Lower lobe of right lung (tissue), 2 donors: ENCODE results near the gene ENTPD2. TPM values are rescaled to one million over a fixed set of nuclear protein-coding genes. Genes with fewer than 3 reads are reported as not detected.
A peak's percentile ranks its signal among the peaks of the same experiment; 100 is the strongest.

ENCODE experiments used
- ATAC-seq, 2 donors: fragments of 200-7000 bp; cut with Tn5 transposase; one replicate each; pipeline ENCODE4 v1.9.1; 2020 to 2022; ENCODE audit warnings: mild to moderate bottlenecking in 2 of 2, moderate library complexity in 2 of 2
- DNase-seq: peaks from one replicate; pipeline ENCODE4 v3.0.0-alpha.2; 2020
- H3K27ac ChIP-seq: fragments of 200-600 bp; one replicate; pipeline ENCODE4 v1.8.0; 2022
- H3K27me3 ChIP-seq: fragments of 200-600 bp; one replicate; pipeline ENCODE4 v1.8.0; 2022; ENCODE audit warnings: low read depth
- H3K36me3 ChIP-seq: fragments of 200-600 bp; one replicate; pipeline ENCODE4 v1.8.0; 2022; ENCODE audit warnings: mild to moderate bottlenecking
- H3K4me1 ChIP-seq: fragments of 200-600 bp; one replicate; pipeline ENCODE4 v1.8.0; 2022
- H3K4me3 ChIP-seq: fragments of 200-600 bp; one replicate; pipeline ENCODE4 v1.8.0; 2022; ENCODE audit warnings: mild to moderate bottlenecking
- H3K9me3 ChIP-seq: fragments of 200-600 bp; one replicate; pipeline ENCODE4 v1.8.0; 2022
- intact Hi-C: fragments of 100-400 bp; cut with DNase I; formaldehyde crosslinking; loops from one replicate; pipeline ENCODE4 v1.11.0; 2022
- total RNA-seq: library from RNA; stranded (reverse); fragmentation: NEBNext Ultra II Directional; extraction: Animal tissue kit (Norgen Biotek cat#: 25700); gene quantifications from one replicate; pipeline ENCODE4 v1.2.1, GENCODE V29; 2021
- TF ChIP-seq, protein P1 (sequence below): fragments of 200-600 bp; IDR thresholded peaks from one replicate; pipeline ENCODE4 v1.8.0; 2022; ENCODE audit warnings: antibody characterized with exemption, mild to moderate bottlenecking
- donor health status: DM: no; HTN: yes; CAD: no; lungs with severe emphysema.

The ENTPD2 gene
- total RNA-seq, 1 donor from 2014 or later: 0.62 TPM

DNA sequence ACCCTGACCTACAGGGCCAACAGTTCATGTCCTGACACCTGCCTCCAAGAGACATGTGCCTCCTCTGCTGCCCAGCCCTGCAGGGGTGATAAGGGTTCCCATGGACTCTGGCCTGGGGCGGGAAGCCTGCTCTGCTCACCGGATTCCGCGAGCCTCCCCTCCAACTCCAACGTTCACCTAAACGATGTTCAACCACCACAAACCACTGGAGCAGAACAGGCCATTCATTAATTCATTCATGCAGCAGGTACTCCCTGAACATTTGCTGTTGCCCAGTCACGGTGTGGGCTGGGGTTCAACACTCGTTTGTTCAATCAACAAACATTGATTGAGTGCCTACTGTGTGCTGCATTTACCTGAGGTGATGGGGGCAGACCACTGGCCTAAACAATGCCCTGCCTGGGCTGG is 20.1 kb upstream of the ENTPD2 start:
- H3K27me3 ChIP-seq: peaks cover 8% of the 10 kb centered on the region
- H3K36me3 ChIP-seq: peaks cover 6% of the 10 kb centered on the region
- no peak overlapping the region for H3K27ac ChIP-seq
- TF ChIP-seq, protein P1, sequence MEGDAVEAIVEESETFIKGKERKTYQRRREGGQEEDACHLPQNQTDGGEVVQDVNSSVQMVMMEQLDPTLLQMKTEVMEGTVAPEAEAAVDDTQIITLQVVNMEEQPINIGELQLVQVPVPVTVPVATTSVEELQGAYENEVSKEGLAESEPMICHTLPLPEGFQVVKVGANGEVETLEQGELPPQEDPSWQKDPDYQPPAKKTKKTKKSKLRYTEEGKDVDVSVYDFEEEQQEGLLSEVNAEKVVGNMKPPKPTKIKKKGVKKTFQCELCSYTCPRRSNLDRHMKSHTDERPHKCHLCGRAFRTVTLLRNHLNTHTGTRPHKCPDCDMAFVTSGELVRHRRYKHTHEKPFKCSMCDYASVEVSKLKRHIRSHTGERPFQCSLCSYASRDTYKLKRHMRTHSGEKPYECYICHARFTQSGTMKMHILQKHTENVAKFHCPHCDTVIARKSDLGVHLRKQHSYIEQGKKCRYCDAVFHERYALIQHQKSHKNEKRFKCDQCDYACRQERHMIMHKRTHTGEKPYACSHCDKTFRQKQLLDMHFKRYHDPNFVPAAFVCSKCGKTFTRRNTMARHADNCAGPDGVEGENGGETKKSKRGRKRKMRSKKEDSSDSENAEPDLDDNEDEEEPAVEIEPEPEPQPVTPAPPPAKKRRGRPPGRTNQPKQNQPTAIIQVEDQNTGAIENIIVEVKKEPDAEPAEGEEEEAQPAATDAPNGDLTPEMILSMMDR: no peak
- no peak overlapping the region for H3K4me3 ChIP-seq
- peaks cover 27% of the 10 kb centered on the region for H3K4me1 ChIP-seq
- intact Hi-C loops: no loop called here
- no peak for DNase-seq
- ATAC-seq: no peak
- H3K9me3 ChIP-seq: no peaks in the 10 kb centered on the region

- Histone ChIP-seq H3K4me1 (peaks cover 12% of the 10 kb centered on the region), H3K27ac (peak overlapping the region; percentile 69), H3K36me3 (no peaks in the 10 kb centered on the region)
Measured at GRCh38 chr9:137071282-137071681, 17.4 kb upstream of the ENTPD2 start.

GRCh38 chr9:137070906-137071275 is 17.0 kb upstream of the ENTPD2 start:
- peak overlapping the region; percentile 49 for H3K4me3 ChIP-seq
- intact Hi-C loops: no loop called here
- no peak for DNase-seq
- H3K27me3 ChIP-seq: peaks cover 14% of the 10 kb centered on the region
- peak overlapping the region; percentile 69 for H3K27ac ChIP-seq
- H3K9me3 ChIP-seq: no peaks in the 10 kb centered on the region
- H3K36me3 ChIP-seq: no peaks in the 10 kb centered on the region
- TF ChIP-seq, protein P1: no peak
- H3K4me1 ChIP-seq: peaks cover 12% of the 10 kb centered on the region
- ATAC-seq: peak; percentile 29 to 39

More at GRCh38 chr9:137071282-137071681, 17.4 kb upstream of the ENTPD2 start:
- Histone ChIP-seq H3K4me3 (peak overlapping the region; percentile 49), H3K9me3 (no peaks in the 10 kb centered on the region), H3K27me3 (peaks cover 14% of the 10 kb centered on the region)
- no peak for ATAC-seq
- peak; percentile 37 for DNase-seq
- TF ChIP-seq, protein P1: no peak
- intact Hi-C loops: no loop called here

GRCh38 chr9:137070201-137070905 is 16.5 kb upstream of the ENTPD2 start, which contains the start of gene SAPCD2:
TSS of gene SAPCD2 (minus strand) at chr9:137070557. CDS start at chr9:137070460, 97 bp downstream.
- ATAC-seq: peak; percentile 95 to 96
- H3K27me3 ChIP-seq: peaks cover 14% of the 10 kb centered on the region
- intact Hi-C loops: no loop called here
- no peaks in the 10 kb centered on the region for H3K9me3 ChIP-seq
- H3K36me3 ChIP-seq: no peaks in the 10 kb centered on the region
- H3K4me1 ChIP-seq: peaks cover 12% of the 10 kb centered on the region
- TF ChIP-seq, protein P1: no peak
- peak; percentile 94 for DNase-seq
- peak within 1 kb of the TSS; percentile 69 for H3K27ac ChIP-seq
- H3K4me3 ChIP-seq: peak within 1 kb of the TSS; percentile 49

DNA sequence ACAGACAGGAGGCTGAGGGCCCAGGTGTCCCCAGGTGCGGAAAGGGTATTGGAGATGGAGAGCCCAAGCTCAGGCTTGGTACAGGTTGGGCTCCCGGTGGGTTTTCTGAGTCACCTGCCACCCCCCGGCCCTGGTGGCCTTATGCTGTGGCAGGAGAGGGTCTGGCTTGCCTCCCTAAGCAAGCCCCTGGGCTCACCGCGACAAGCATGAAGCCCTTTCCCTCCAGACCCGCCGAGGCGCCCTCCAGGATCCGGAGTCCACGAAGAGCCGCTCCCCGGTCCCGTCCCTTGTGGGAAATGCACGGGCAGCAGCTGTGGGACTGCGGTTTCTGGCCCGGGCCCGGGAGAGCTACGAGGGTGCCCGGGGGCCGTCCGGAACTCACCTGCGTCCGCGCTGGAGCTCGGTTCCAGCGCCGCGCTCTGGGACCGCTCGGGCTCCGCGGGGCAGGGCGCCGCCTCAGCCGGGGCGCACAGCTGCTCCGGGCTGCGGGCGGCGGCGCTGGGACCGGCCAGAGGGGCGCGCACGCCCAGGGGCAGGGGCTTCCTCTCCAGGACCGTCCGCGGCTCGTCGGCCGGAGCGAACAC is 15.7 kb upstream of the ENTPD2 start:
- peaks cover 12% of the 10 kb centered on the region for H3K4me1 ChIP-seq

More for the DNA sequence above, 15.7 kb upstream of the ENTPD2 start:
- intact Hi-C loops: no loop called here
- TF ChIP-seq, protein P1: no peak
- Histone ChIP-seq H3K27ac (no peak overlapping the region), H3K36me3 (no peaks in the 10 kb centered on the region), H3K4me3 (no peak overlapping the region), H3K27me3 (peaks cover 14% of the 10 kb centered on the region), H3K9me3 (no peaks in the 10 kb centered on the region)
- ATAC-seq (no peak), DNase-seq (peak; percentile 45)
